Amniotic epithelial cell (primary cell): ENCODE data around the gene ATP5MC2.
A peak's percentile ranks its signal among the peaks of the same experiment; 100 is the strongest.
"Not testable (repeated sequence)": the region's sequence is repeated elsewhere in the genome, so short reads cannot be mapped to it uniquely, and the experiment has no call there.

Source experiments
- DNase-seq: peaks from one replicate; pipeline ENCODE4 v3.0.0-alpha.2; 2010; ENCODE audit warnings: low read depth

The ATP5MC2 gene

DNA sequence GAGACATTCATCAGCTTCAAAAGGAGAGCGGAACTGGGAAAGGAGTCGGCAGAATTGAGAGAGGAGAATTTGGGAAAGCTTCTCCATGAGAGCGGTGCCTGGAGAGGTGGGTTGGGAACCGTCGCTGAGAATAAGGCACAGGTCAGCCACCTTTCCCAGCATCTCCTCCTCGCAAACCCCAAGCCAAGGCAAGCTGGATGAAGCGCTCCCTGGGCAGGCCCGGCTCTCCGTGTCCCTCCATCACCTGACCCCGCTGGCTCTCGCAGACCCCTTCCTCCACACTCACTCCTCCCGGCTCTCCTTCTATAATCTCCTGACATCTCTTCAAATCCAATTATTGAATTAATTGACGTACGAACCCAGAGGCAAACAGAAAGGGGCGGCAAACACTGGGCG lies 18.9 kb upstream of the ATP5MC2 start:
- DNase-seq = no peak

DNA sequence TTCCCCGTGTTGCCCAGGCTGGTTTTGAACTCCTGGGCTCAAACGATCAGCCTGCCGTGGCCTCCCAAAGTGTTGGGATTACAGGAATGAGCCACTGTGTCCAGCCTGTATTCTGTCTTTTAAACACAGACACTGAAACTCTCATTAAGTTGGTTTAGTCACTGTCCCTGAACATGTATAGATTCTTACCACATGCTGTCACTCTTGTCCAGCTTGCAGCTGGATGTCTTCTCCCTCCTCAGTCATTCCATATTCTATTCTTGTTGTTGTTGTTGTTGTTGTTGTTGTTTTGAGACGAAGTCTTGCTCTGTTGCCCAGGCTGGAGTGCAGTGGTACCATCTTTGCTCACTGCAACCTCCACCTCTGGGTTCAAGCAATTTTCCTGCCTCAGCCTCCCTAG lies 12.3 kb upstream of the ATP5MC2 start:
- no peak for DNase-seq

DNA sequence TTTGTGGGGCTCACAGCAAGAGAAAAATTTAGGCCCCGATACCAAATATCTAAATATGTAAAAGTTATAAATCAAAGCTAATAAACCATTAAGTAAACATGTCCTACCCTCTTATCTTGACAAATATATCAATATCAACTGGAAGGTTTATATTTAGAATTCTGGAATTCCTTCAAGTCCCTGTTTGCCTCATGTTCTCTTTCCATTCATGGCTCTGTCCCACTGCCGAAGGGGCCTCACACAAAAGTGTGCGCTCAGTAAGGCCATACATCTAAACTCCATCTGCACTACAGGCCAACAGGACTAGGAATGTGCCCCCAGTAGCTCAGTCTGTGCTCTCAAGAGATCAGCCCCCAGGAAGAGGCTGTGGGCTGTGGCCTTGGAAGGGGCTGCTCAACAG lies 10.6 kb upstream of the ATP5MC2 start:
- no peak for DNase-seq

DNA sequence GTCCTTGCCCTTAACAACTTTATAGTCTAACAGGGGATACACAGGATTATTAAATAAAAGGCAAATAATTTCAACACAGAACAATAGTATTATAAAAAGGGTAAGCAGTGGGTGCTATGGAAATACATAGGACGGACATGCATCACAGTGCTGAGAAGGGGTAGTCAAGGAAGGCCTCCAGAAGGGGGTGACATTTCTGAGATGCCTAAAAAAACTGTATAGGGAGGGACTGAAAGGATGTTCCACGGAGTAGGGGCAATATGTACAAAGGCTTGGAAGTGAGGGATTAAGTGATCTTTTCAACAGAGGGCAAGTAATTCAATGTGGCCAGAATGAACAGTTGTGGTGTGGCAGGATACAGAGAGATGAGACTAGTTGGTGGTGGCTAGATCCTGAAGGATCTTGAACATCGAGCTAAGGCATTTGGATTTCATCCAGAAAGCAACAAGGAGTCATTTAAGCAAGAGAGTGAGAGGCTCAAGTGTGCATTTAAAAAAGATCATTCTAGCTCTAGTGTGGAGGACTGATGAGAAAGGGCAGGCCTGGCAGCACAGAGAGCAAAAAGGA lies 8.9 kb upstream of the ATP5MC2 start:
- no peak for DNase-seq

DNA sequence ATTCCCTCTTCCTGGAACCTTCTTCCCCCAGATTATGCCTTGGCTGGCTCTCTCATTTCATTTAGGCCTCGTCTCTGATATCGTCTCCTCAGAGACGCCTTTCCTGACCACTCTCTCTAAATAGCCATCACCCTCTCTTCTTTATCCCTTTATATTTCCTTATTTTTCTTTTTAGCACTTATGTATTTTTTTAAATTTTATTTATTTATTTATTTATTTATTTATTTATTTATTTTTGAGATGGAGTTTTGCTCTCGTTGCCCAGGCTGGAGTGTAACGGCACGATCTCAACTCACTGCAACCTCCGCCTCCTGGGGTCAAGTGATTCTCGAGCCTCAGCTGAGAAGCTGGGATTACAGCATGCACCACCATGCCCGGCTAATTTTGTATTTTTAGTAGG lies 8.1 kb upstream of the ATP5MC2 start:
- no peak for DNase-seq

DNA sequence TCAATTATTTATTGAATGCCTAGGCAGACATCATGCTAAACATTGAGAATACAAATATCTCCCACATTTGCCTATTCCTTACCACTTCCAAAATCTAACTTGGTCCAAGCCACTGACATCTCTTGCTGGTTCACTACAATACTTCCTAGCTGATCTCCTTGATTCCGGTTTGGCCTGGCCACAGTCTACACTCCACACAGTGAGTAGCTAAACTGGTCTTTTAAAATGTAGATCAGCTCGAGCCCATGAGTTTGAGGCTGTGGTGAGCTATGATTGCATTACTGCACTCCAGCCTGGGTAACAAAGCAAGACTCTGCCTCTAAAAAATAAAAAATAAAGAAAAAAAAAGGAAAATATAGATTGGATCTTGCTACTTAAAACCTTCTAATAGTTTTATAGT lies 7.6 kb upstream of the ATP5MC2 start:
- DNase-seq = no peak

DNA sequence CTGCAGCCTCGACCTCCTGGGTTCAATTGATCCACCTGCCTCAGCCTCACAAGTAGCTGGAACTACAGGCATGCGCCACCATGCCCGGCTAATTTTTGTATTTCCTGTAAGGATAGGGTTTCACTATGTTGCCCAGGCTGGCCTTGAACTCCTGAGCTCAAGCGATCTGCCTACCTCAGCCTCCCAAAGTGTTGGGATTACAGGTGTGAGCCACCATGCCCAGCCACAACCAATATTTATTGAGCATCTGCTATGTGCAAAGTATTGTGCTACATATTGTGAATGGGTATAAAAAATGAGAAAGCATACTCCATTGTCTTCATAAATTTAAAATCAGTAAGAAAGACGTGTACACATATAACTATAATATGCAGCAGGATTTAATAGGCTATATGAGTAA lies 4.2 kb upstream of the ATP5MC2 start:
- not testable (repeated sequence) for DNase-seq

DNA sequence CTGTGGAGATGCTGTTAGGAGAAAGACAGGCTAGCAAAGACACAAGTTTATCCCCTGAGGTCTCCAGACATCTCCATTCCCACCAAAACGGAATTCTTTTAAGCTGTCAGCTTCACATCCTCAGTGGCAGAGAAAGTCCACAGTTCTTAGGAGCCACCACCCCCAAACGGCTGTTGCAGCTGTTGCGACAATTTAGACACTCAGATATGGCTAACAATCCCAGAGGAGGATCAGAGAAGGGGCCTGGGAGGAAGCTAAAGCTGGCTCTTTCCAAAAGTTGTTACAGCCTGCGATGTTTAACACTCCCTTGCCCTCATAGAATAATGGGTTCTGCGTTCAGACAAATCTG lies 1.9 kb upstream of the ATP5MC2 start:
- DNase-seq = no peak

DNA sequence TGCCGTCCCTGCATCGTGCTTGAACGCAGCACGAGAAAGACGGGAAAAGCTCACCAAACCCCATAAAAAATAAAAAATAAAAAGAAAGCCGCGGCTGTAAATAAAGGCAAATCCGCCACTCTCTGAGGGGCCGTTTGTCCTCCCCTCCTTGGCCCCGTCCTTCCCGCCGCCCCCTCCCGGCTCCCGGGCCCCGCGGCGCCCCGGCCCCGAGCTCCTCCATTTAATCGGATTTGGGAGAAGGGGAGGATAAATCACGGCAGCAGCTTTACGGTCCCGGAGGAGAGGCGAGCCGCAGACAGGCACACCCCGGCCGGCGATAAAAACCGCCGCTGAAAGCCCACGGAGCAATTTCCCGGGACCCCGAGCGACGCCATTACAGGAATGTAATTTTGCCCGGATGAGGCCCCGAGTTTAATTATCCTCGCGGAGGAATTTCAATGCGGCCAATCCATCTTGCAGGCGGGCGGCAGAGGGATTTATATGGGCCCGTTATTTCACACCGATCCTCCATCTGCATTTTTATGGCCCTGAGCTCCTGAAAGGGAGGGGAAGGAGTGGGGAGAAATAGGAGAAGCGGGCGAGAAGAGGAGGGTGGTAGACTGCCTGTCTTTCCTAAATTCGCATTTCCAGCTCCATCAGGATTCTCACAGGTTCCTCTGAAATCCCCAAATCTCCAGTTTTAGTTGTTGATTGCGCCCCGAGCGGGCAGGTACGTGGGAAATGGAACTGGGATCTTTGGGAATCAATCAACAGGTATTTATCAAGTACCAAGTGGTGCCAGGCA lies 1.3 kb upstream of the ATP5MC2 start:
- no peak for DNase-seq

DNA sequence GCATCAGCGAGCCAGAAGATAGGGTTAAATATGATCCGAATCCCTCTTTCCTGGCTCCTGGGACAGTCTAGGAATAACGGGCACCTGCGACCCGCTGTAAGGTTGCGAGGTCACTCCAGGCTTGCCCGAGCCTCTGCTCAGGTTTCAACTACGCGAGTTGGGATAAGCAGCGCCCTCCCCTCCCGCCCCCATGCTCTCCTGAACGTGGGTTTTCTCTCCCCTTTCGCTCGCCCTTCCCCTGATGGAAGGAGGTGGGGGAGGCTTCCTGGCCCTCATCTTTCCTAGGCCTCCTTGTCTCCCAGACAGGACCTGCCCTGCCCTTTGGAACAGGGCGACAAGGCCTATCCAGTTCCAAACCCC lies 753 bp upstream of the ATP5MC2 start:
- DNase-seq = peak; percentile 56

DNA sequence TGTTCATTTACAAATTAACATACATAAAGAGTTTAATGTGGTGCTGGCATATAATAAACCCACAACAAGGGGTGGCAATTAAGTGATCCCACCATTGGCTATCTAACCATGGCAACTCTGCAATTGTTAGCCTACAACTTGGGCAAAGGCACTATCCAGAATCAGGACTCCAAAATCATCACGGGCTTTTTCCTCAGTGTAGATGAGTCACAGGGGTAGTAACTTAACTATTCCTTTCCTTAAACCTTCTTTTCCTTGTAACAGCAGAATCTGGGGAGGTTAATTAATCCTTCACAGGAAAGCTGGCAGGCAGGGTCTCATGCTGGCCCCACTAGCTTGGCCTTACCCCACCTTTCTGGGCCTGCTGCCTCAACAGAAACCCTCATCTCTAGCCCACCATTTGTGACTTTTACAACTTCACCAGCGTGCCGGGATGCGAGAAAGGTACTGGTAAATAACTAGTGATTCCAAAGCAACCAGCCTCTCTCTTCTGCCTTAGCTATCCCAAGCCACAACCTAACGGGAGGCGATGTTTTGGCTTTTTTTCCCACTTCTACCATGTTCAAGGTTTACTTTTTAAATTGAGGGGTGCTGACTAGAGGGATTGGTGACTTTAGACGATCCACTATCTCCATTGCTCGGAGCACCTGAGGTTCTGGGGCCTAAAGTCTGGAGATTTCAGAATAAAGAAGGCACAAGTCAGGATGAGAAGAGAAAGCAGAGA lies 744 bp downstream of the ATP5MC2 start:
- DNase-seq = no peak

DNA sequence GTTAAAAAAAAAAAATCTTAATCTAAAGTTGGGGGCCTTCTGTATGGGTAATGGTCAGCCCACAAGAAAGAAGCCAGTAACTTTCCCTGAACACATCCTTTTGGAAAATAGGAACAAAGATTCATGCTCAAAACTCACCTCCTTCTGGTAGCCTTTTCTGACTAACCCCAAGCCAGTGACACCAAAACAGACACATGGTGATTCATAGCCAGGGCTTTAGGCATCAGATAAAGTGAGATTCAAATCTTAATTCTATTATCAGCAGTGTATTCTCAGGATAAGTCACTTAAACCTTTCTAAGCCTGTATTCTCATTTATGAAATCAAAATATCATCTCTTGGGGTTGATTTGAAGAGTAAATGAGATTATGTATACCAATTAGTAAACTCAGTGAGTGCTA lies 4.9 kb downstream of the ATP5MC2 start:
- no peak for DNase-seq

DNA sequence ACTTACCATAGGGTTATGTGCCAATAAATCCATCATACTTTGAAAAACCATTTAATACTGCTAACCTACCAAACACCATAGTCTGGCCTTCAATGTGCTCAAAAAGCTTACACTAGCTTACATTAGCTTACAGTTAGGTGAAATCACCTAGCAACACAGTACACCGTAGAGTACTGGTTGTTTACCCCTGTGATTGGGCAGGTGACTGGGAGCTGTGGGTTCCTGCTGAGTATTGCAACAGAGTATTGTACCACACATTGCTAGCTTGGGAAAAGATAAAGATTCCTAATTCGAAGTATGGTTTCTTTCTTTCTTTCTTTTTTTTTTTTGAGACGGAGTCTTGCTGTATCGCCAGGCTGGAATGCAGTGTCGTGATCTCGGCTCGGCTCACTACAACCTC lies 5.6 kb downstream of the ATP5MC2 start:
- DNase-seq = peak; percentile 84

DNA sequence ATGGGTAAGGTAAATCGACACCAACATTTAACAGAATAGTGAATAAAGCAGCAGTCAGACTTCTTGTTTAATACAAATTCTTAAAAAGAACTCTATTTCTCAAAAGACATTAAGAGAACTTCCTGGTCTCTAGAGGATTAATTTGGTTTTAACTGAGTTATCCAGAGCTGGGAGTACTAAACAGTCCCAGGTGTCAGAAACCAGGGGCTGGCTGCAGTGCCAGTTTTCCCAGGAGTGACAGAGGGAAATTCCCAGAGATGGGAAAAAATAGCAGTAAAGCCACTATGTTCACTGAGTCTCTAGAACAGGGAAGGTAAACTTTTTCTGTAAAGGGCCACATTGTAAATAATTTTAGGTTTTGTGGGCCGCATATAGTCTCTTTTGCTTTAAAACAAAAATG lies 8.8 kb downstream of the ATP5MC2 start:
- DNase-seq = no peak

DNA sequence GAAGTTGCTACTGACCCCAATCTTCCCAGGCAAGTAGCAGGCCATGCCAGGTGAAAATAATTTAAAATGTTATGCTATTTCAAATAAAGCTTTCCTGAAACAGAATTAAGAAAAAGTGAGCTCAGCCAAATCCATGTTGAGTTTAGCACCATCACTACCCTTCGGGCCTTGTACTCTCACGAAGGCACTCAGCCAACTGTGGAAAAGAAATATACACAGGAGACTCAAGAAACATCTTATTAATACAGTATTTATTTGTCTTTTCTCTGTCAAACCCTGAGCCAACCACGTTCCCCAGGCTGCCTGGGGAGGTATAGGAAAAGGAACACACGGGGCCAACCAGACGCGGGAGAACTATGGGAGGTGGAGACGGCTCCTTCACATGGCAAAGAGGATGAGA lies 10.9 kb downstream of the ATP5MC2 start:
- DNase-seq = no peak

DNA sequence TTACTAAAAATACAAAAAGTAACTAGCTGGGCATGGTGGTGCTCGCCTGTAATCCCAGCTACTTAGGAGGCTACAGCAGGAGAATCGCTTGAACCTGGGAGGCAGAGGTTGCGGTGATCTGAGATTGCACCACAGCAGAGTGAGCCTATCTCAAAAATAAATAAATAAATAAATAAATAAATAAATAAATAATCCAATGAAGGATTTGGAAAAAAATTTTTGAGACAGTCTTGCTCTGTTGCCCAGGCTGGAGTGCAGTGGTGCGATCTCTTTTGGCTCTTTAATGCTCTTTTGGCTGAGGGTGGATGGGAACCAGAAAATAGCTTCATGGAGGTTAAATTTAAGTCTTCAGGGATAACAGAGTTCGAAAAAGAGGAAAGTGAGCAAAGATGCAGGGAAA lies 11.7 kb downstream of the ATP5MC2 start:
- no peak for DNase-seq

DNA sequence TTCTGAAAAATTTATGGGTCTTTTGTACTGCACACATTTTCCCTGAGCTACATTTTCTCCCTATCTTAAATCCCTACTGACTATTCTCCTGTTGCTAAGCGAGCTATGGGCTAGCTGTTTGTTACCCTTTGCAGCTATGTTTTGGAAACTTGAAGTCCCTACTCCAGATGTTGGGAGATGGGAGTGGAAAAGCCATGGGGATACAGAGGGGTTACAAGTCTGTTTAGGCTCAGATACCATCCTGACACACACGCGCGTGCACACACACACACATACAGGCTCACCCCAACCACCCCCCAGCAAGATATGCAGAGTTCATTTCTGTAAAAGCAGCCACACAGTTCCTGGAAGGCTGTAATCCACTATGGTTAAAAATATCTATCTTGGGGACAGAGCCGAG lies 15.8 kb downstream of the ATP5MC2 start:
- no peak for DNase-seq

DNA sequence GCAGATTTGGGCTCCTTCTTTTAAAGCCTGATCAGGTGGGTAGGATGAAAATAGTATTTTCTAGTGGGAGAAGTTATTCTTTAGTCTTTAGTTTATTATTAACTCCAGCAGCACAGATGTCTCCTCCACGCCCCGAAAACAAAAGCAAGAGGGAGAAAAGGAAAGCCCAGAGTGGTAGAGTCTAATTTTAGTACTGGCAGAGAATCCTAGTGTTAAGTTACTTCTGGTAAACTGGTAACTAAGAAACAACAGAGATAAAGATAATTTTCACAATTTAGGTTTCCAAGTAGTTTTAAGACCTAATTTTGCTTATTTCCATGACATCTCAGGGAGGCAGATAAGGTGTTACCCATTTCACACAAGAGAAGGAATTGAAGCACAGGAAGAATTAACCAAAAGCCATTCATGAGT lies 16.3 kb downstream of the ATP5MC2 start:
- DNase-seq = no peak

DNA sequence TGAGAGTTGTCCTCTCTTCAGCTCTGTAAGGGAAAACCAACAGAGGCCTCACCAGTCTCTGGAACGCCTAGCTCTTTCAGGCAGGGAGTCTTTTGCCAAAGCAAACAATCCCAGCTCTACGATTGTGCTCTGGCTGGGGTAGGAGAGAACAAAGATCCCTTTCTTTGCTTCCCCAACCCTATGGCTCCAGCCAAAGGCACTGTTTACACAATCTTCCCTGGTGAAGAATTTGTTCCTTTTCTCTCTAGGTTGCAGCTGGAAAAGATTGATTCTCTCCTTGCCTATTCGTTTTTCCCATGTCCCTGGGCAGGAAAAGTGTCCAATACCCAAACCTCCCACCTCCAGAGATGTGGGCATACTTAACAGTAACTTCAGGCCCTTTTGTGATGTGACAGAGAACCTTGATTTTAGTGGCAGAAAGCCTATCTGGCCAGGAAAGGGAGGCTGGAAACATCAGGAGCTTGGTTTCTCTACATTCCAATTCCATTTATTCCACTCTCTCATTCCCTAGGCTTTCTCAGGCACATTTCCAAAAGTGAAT lies 16.8 kb downstream of the ATP5MC2 start:
- peak; percentile 29 for DNase-seq

DNA sequence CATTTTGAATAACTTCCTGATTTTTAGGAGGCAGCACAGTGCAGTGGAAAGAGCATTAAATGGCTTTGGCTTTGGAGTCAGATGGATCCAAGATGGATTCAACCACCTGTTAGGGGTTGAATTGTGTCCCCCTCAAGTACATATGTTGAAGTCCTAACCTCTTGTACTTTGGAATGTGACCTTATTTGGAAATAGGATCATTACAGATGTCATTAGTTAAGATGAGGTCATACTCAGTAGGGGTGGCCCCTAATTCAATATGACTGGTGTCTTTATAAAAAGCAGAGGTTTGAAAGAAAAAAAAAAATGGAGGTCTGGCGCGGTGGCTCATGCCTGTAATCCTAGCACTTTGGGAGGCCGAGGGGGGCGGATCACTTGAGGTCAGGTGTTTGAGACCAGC lies 18.8 kb downstream of the ATP5MC2 start:
- no peak for DNase-seq

DNA sequence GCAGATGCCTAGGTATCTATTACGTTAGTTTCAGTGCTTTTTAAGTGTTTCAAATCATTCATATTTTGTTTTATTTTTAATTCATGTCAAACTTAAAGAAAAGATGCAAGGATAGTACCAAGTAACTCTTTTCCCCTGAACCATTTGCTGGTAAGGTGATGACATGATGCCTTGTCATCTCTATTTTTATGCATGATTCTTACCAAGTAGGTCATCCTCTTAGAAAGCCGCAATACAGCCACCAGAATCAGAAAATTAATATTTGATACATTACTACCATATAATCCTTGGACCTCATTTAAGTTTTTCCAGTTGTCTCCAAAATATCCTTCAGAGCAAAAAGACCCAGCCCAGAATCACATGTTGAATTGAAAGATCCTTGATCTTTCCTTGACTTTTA lies 22.3 kb downstream of the ATP5MC2 start:
- DNase-seq = no peak

DNA sequence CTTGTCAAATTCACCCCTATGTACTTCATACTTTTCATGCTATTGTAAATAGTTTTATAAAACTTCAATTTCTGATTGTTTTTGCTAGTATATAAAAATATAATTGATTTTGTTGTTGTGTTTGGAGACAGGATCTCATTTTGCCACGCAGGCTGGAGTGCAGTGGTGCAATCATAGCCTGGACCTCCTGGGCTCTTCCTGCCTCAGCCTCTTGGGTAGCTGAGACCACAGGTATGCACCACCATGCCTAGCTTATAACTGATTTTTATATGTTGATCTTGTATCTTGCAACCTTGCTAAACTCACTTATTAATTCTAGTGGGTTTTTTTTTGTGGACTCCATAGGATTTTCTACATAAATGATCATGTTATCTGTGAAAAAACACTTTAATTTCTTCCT lies 23.5 kb downstream of the ATP5MC2 start:
- DNase-seq = peak; percentile 76

DNA sequence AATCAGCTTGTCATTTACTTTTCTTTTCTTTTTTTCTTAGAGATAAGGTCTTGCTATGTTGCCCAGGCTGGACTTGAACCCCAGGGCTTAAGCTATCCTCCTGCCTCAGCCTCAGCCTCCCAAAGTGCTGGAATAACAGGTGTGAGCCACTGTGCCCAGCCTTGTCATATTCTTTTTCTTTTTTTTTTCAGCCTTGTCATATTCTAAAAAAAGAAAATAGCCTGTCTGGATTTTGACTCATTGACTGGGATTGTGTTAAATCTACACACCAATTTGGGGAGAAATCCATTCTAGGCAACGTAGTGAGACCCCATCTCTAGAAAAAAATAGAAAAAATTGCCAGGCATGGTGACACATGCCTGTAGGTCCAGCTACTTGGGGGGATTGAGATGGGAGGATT lies 24.1 kb downstream of the ATP5MC2 start:
- DNase-seq = no peak
